Right lobe of liver (tissue), 4 donors: ENCODE results near the gene TDRKH.

Experiments used
- POLR2A ChIP-seq: fragments of 450-650 bp; IDR thresholded peaks from one replicate; pipeline ENCODE4 v1.6.1; 2017; ENCODE audit warnings: antibody characterized with exemption, mild to moderate bottlenecking
- TF ChIP-seq, protein P1 (sequence below), 4 donors: fragments of 200-600 bp in 3 of 4; fragments of 450-650 bp in 1 of 4; IDR thresholded peaks; one replicate each; pipeline versions ENCODE4 v1.5.1 to v1.8.0; 2016 to 2022; ENCODE audit warnings: antibody characterized with exemption in 4 of 4, mild to moderate bottlenecking in 2 of 4
- donor health status: DM: no; HTN: no; CAD: no.
- donor health status: DM: no; HTN: no; CAD: no.
- donor health status: DM: no; HTN: yes; CAD: no.

DNA sequence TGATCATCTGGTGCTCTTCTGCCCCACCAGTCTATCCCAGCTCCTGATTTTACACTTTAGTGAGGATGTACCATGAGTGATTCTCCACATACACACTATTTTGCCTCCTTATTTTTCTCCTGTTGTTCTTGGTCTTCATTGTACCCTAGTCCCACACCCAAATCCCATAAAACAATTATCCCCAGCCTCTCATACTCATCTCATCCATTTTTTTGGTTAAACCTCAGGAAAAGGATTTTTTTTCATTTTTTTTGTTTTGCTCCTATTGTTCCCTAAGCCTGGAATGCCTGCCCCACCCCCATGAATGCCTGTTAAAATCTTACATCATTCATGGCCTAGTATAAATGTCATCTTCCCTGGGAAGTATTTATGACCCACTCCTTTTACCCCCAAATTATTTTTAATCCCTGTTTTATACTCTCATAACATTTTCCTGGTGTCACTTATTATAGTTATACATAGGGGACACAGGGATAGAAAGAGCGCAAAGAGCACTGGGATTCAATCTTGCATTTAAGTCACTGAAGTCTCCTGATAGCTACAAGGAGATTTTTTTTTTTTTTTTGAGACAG, 19.8 kb upstream of the TDRKH start:
- TF ChIP-seq, protein P1, sequence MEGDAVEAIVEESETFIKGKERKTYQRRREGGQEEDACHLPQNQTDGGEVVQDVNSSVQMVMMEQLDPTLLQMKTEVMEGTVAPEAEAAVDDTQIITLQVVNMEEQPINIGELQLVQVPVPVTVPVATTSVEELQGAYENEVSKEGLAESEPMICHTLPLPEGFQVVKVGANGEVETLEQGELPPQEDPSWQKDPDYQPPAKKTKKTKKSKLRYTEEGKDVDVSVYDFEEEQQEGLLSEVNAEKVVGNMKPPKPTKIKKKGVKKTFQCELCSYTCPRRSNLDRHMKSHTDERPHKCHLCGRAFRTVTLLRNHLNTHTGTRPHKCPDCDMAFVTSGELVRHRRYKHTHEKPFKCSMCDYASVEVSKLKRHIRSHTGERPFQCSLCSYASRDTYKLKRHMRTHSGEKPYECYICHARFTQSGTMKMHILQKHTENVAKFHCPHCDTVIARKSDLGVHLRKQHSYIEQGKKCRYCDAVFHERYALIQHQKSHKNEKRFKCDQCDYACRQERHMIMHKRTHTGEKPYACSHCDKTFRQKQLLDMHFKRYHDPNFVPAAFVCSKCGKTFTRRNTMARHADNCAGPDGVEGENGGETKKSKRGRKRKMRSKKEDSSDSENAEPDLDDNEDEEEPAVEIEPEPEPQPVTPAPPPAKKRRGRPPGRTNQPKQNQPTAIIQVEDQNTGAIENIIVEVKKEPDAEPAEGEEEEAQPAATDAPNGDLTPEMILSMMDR (IDR thresholded peaks at IDR 0.05) = no peak
- no peak for TF ChIP-seq POLR2A
